Measurements from ENCODE around the gene CMBL. TPM values are rescaled to one million over a fixed set of nuclear protein-coding genes. Genes with fewer than 3 reads are reported as not detected.

Gene CMBL
- total RNA-seq, 1 experiment from 2014 or later: 12.6 TPM

- H4K20me1 ChIP-seq (ENCODE audit: control insufficient read depth, insufficient read depth, insufficient read length): no peaks in the 10 kb centered on the region
- no peak overlapping the region for H3K4ac ChIP-seq (ENCODE audit: low read depth, low read length)
- H4K5ac ChIP-seq (ENCODE audit: insufficient read length, low read depth, low read length): no peak overlapping the region
- no peak for TF ChIP-seq CTCF (conservative IDR thresholded peaks at IDR 0.05)
- H3K9ac ChIP-seq (ENCODE audit: extremely low read depth, insufficient read length, low read length): peak overlapping the region; percentile 95
- H3K27me3 ChIP-seq (ENCODE audit: insufficient read depth, low read length): no peaks in the 10 kb centered on the region
- peaks cover 39% of the 10 kb centered on the region for H3K79me2 ChIP-seq (ENCODE audit: insufficient read depth, low read length)
- no peaks in the 10 kb centered on the region for H3K9me3 ChIP-seq (ENCODE audit: control insufficient read depth, low read depth, low read length)
- no peak overlapping the region for H4K91ac ChIP-seq (ENCODE audit: insufficient read length, low read depth, low read length)
- H3K27ac ChIP-seq (ENCODE audit: insufficient read length, low read depth, low read length): no peak overlapping the region
- H2BK120ac ChIP-seq (ENCODE audit: low read depth, low read length, poor library complexity, severe bottlenecking): no peak overlapping the region
- no peak overlapping the region for H3K23ac ChIP-seq (ENCODE audit: insufficient read length, low read depth, low read length)
- Mint-ChIP-seq H3K27me3 (ENCODE audit: low read depth) (no peaks in the 10 kb centered on the region; the same call in 1 of the 2 replicates), H3K36me3 (ENCODE audit: insufficient read depth in 1 of 3, low read depth in 3 of 3) (peaks cover 30 to 46% (median 33%) of the 10 kb centered on the region in 3 experiments), H3K27ac (peak overlapping the region; percentile 15 to 95 (median 91); a peak in 6 of 7 replicates), H3K4me3 (peak overlapping the region; percentile 95 to 96), H3K4me1 (peaks cover 24 to 26% of the 10 kb centered on the region in 2 experiments), H3K9me3 (no peaks in the 10 kb centered on the region)
- WGBS (ENCODE audit: extremely low coverage, insufficient read length, low lambda C conversion rate): no CpG with 5 or more reads among the region's 21 CpGs
- H2BK12ac ChIP-seq (ENCODE audit: insufficient read length, low read depth, low read length): no peak overlapping the region
- no peak overlapping the region for H2AK5ac ChIP-seq (ENCODE audit: insufficient read length, low read length)
- DNase-seq: no peak
- peaks cover 4% of the 10 kb centered on the region; the same call in 1 of the 2 replicates for H3K4me1 ChIP-seq (ENCODE audit: insufficient read depth, low read length)
- H3T11ph ChIP-seq (ENCODE audit: low read length): no peak overlapping the region
- no peak overlapping the region for H2BK15ac ChIP-seq (ENCODE audit: low read depth, low read length)
- no peak overlapping the region for H2AFZ ChIP-seq (ENCODE audit: low read length)
- peak overlapping the region; percentile 95 for H3K14ac ChIP-seq (ENCODE audit: insufficient read depth, low read length)
- H2BK5ac ChIP-seq (ENCODE audit: insufficient read length, low read length): no peak overlapping the region
- H3K23me2 ChIP-seq (ENCODE audit: insufficient read length, low read depth, low read length, poor library complexity, severe bottlenecking): peaks cover 12% of the 10 kb centered on the region
- no peak overlapping the region for H4K8ac ChIP-seq (replicated peaks; ENCODE audit: insufficient read length, low read depth, low read length)
- no peak overlapping the region for H3K56ac ChIP-seq (ENCODE audit: insufficient read length, low read depth, low read length)
- no peak overlapping the region for H3K18ac ChIP-seq (ENCODE audit: insufficient read length, low read depth, low read length)
- H2BK20ac ChIP-seq (ENCODE audit: low read depth, low read length, poor library complexity, severe bottlenecking): no peak overlapping the region
- H3K4me2 ChIP-seq (ENCODE audit: insufficient read depth, insufficient read length, low read length): peak overlapping the region; percentile 83
- H3K79me1 ChIP-seq (ENCODE audit: insufficient read depth, low read depth, low read length, poor library complexity, severe bottlenecking): peaks cover 4% of the 10 kb centered on the region
These were observed 56.9 kb downstream of the CMBL start for GRCh38 chr5:10250806-10251276.
